ENCODE results near the gene DDHD1. TPM values are rescaled to one million over a fixed set of nuclear protein-coding genes. Genes with fewer than 3 reads are reported as not detected.

DDHD1 gene
- total and polyA plus RNA-seq, 2 donors from 2014 or later, result 2.1 to 11.9 TPM

- intact Hi-C loops (cut with DNase I), result no loop called here
- DNase-seq (no peak), FAIRE-seq (no peak)
- H3K36me3 ChIP-seq (ENCODE audit: control insufficient read depth in 2 of 3, insufficient read depth in 3 of 3, low read length in 3 of 3), result no peaks in the 10 kb centered on the region
- no peaks in the 10 kb centered on the region for H3K4me1 ChIP-seq (ENCODE audit: control insufficient read depth in 2 of 3, insufficient read depth in 2 of 3, low read depth in 1 of 3, low read length in 3 of 3)
- H3K9ac ChIP-seq (ENCODE audit: low read length in 3 of 3), result no peak overlapping the region
- no peaks in the 10 kb centered on the region for H3K27me3 ChIP-seq (ENCODE audit: control insufficient read depth, insufficient read depth, low read length)
- no peak for TF ChIP-seq CTCF (IDR thresholded peaks at IDR 0.05; ENCODE audit: borderline replicate concordance, extremely low read depth, insufficient read depth)
- H3K27ac ChIP-seq (ENCODE audit: low read depth in 2 of 2, low read length in 2 of 2), result no peak overlapping the region
- H3K9me3 ChIP-seq (ENCODE audit: control insufficient read depth in 2 of 3, insufficient read depth in 1 of 3, low read length in 3 of 3), result no peaks in the 10 kb centered on the region
- no peak overlapping the region for H3K4me3 ChIP-seq (ENCODE audit: low read length in 3 of 3)
Measured at GRCh38 chr14:53034036-53034435, 119.1 kb downstream of the DDHD1 start.

- Histone ChIP-seq H3K27me3 (ENCODE audit: control insufficient read depth, insufficient read depth, low read length) (no peaks in the 10 kb centered on the region), H3K9me3 (ENCODE audit: control insufficient read depth in 2 of 3, insufficient read depth in 1 of 3, low read length in 3 of 3) (no peaks in the 10 kb centered on the region), H3K36me3 (ENCODE audit: control insufficient read depth in 2 of 3, insufficient read depth in 3 of 3, low read length in 3 of 3) (no peaks in the 10 kb centered on the region), H3K4me1 (ENCODE audit: control insufficient read depth in 2 of 3, insufficient read depth in 2 of 3, low read depth in 1 of 3, low read length in 3 of 3) (no peaks in the 10 kb centered on the region), H3K27ac (ENCODE audit: low read depth in 2 of 2, low read length in 2 of 2) (no peak overlapping the region), H3K9ac (ENCODE audit: low read length in 3 of 3) (no peak overlapping the region), H3K4me3 (ENCODE audit: low read length in 3 of 3) (no peak overlapping the region)
- FAIRE-seq (no peak), DNase-seq (no peak)
- no peak for TF ChIP-seq CTCF (IDR thresholded peaks at IDR 0.05; ENCODE audit: borderline replicate concordance, extremely low read depth, insufficient read depth)
- intact Hi-C loops (cut with DNase I), result no loop called here
Measured at GRCh38 chr14:53032838-53033390, 120.2 kb downstream of the DDHD1 start.

GRCh38 chr14:53032161-53032803 is 120.8 kb downstream of the DDHD1 start:
- intact Hi-C loops (cut with DNase I), result no loop called here
- no peak overlapping the region for H3K27ac ChIP-seq (ENCODE audit: low read depth in 2 of 2, low read length in 2 of 2)
- no peaks in the 10 kb centered on the region for H3K9me3 ChIP-seq (ENCODE audit: control insufficient read depth in 2 of 3, insufficient read depth in 1 of 3, low read length in 3 of 3)
- no peaks in the 10 kb centered on the region for H3K36me3 ChIP-seq (ENCODE audit: control insufficient read depth in 2 of 3, insufficient read depth in 3 of 3, low read length in 3 of 3)
- H3K4me3 ChIP-seq (ENCODE audit: low read length in 3 of 3), result no peak overlapping the region
- DNase-seq (peak in 2 of 5 donors; percentile 13 to 58), FAIRE-seq (no peak)
- TF ChIP-seq CTCF (IDR thresholded peaks at IDR 0.05; ENCODE audit: borderline replicate concordance, extremely low read depth, insufficient read depth), result no peak
- no peak overlapping the region for H3K9ac ChIP-seq (ENCODE audit: low read length in 3 of 3)
- no peaks in the 10 kb centered on the region for H3K27me3 ChIP-seq (ENCODE audit: control insufficient read depth, insufficient read depth, low read length)
- no peaks in the 10 kb centered on the region for H3K4me1 ChIP-seq (ENCODE audit: control insufficient read depth in 2 of 3, insufficient read depth in 2 of 3, low read depth in 1 of 3, low read length in 3 of 3)
